B cell (primary cell): ENCODE results near the gene MTHFD2L. TPM values are rescaled to one million over a fixed set of nuclear protein-coding genes. Genes with fewer than 3 reads are reported as not detected.

Source experiments
- ATAC-seq: fragments of 200-7000 bp; cut with Tn5 transposase; one replicate; pipeline ENCODE4 v1.10.0; 2021; ENCODE audit warnings: low read depth, mild to moderate bottlenecking, moderate number of reproducible peaks, moderate library complexity
- CTCF ChIA-PET: fragments of 350-600 bp; sonication (Branson Sonifier 250); formaldehyde crosslinking; loops from one replicate; lab custom pipeline; 2021; ENCODE audit warnings: antibody characterized with exemption, inconsistent platforms; lab: Charles Lee
- POLR2A ChIA-PET: fragments of 350-600 bp; sonication (Branson Sonifier 250); formaldehyde crosslinking; loops from one replicate; lab custom pipeline; 2021; ENCODE audit warnings: antibody characterized with exemption; lab: Charles Lee
- DNase-seq: peaks from one replicate; pipeline ENCODE4 v3.0.0; 2013
- H2AFZ ChIP-seq: 2 replicates; pipeline ENCODE4 v1.6.1; 2012; ENCODE audit warnings: mild to moderate bottlenecking, low read depth, low read length; ENCODE audit not compliant: insufficient read depth, poor library complexity, severe bottlenecking
- H3K27ac ChIP-seq, 2 donors: 1 replicate in 1 of 2; 2 replicates in 1 of 2; pipeline ENCODE4 v1.5.1; 2012 to 2013; ENCODE audit warnings: low read length in 2 of 2, mild to moderate bottlenecking in 2 of 2, moderate library complexity in 1 of 2
- H3K27me3 ChIP-seq, 4 experiments: fragments of 200-600 bp in 1 of 4; sonication (generic) in 1 of 4; replicated peaks in 1 of 4; 1 replicate in 2 of 4; 2 replicates in 2 of 4; pipeline versions ENCODE4 v1.6.1 to v1.7.0; 2013 to 2016; ENCODE audit warnings: low read length in 3 of 4, mild to moderate bottlenecking in 2 of 4, mixed read lengths in 1 of 4, moderate library complexity in 1 of 4; ENCODE audit not compliant: insufficient read depth in 4 of 4, control insufficient read depth in 3 of 4; ENCODE audit errors: control extremely low read depth in 1 of 4
- H3K36me3 ChIP-seq, 2 experiments: replicated peaks in 1 of 2; 1 replicate in 1 of 2; 2 replicates in 1 of 2; pipeline versions ENCODE4 v1.6.1 to v1.7.1; 2013; ENCODE audit warnings: low read length in 1 of 2; ENCODE audit not compliant: insufficient read depth in 2 of 2, control insufficient read depth in 1 of 2; ENCODE audit errors: control extremely low read depth in 1 of 2, extremely low read depth in 1 of 2
- H3K4me1 ChIP-seq, 2 donors: fragments of 200-600 bp in 1 of 2; sonication (generic) in 1 of 2; 1 replicate in 1 of 2; 2 replicates in 1 of 2; pipeline versions ENCODE4 v1.5.1 to v1.6.1; 2013 to 2017; ENCODE audit warnings: low read length in 2 of 2; ENCODE audit not compliant: control insufficient read depth in 2 of 2, insufficient read depth in 2 of 2
- H3K4me2 ChIP-seq: replicated peaks from 2 replicates; pipeline ENCODE3; 2012; ENCODE audit warnings: mild to moderate bottlenecking, low read depth, low read length; ENCODE audit not compliant: poor library complexity, severe bottlenecking
- H3K4me3 ChIP-seq, 5 experiments: fragments of 200-600 bp in 1 of 5; sonication (generic) in 1 of 5; 1 replicate in 3 of 5; 2 replicates in 2 of 5; pipeline versions ENCODE4 v1.5.1 to v1.7.0; 2011 to 2016; ENCODE audit warnings: low read length in 4 of 5, mild to moderate bottlenecking in 4 of 5, low read depth in 2 of 5, control low read depth in 1 of 5, moderate library complexity in 1 of 5; ENCODE audit not compliant: insufficient read depth in 1 of 5; ENCODE audit errors: control extremely low read depth in 1 of 5, extremely low read depth in 1 of 5
- H3K79me2 ChIP-seq: fragments of 200-600 bp; sonication (generic); one replicate; pipeline ENCODE4 v1.6.0; 2016; ENCODE audit warnings: low read length; ENCODE audit not compliant: control insufficient read depth, insufficient read depth
- H3K9ac ChIP-seq: fragments of 200-600 bp; sonication (generic); 2 replicates; pipeline ENCODE4 v1.6.1; 2017; ENCODE audit warnings: mild to moderate bottlenecking, low read length, moderate library complexity
- H3K9me3 ChIP-seq, 3 donors: one replicate each; pipeline versions ENCODE4 v1.6.1 to v1.7.1; 2013; ENCODE audit warnings: low read length in 2 of 3; ENCODE audit not compliant: control insufficient read depth in 2 of 3, insufficient read depth in 1 of 3; ENCODE audit errors: control extremely low read depth in 1 of 3
- H4K20me1 ChIP-seq: 2 replicates; pipeline ENCODE4 v1.6.0; 2012; ENCODE audit warnings: mild to moderate bottlenecking, low read length; ENCODE audit not compliant: insufficient read depth, control insufficient read depth, poor library complexity, severe bottlenecking
- H3K27ac Mint-ChIP-seq: one replicate; pipeline ENCODE4 v1.8.0; 2021; ENCODE audit warnings: mixed read lengths
- H3K27me3 Mint-ChIP-seq: one replicate; pipeline ENCODE4 v1.8.0; 2021; ENCODE audit warnings: mixed read lengths
- H3K4me1 Mint-ChIP-seq: one replicate; pipeline ENCODE4 v1.8.0; 2021; ENCODE audit warnings: mixed read lengths
- H3K4me3 Mint-ChIP-seq: one replicate; pipeline ENCODE4 v1.8.0; 2021; ENCODE audit warnings: mixed read lengths
- H3K9me3 Mint-ChIP-seq: one replicate; pipeline ENCODE4 v1.8.0; 2022; ENCODE audit warnings: mixed read lengths; ENCODE audit not compliant: insufficient read depth
- CTCF ChIP-seq: fragments of 200-600 bp; IDR thresholded peaks from one replicate; pipeline ENCODE4 v1.8.0; 2022; ENCODE audit warnings: antibody characterized with exemption, mild to moderate bottlenecking
- EZH2 ChIP-seq: IDR thresholded peaks from 2 replicates; pipeline ENCODE4 v1.6.1; 2012; ENCODE audit warnings: borderline replicate concordance, low read depth, mild to moderate bottlenecking, moderate library complexity, low read length; ENCODE audit not compliant: insufficient read depth, poor library complexity, severe bottlenecking
- WGBS: methylation state at CpG from one replicate; pipeline ENCODE4 v1.1.5; 2013; ENCODE audit warnings: missing lambda C conversion rate; ENCODE audit not compliant: insufficient coverage; 5-methylcytosine and 5-hydroxymethylcytosine counted together
- intact Hi-C: fragments of 100-400 bp; cut with micrococcal nuclease; formaldehyde crosslinking; loops from one replicate; pipeline ENCODE4 v1.10.0; 2022
- polyA plus RNA-seq: library from polyadenylated mRNA; depleted of rRNA; stranded (reverse); fragments of >200 nt; gene quantifications from 2 replicates; pipeline ENCODE4 v1.2.3, GENCODE V29; 2012
- total RNA-seq, 2 donors: library from RNA; stranded (reverse); fragments of 120-200 nt in 1 of 2; gene quantifications; 1 replicate in 1 of 2; 2 replicates in 1 of 2; pipeline versions ENCODE4 v1.2.3 to v1.2.4, GENCODE V29; 2013 to 2022

Gene MTHFD2L
- total and polyA plus RNA-seq, 2 donors (not counting 1 experiment from before 2014, with no cell fraction given): 5.5 to 12.6 TPM

- DNase-seq (no peak), ATAC-seq (no peak)
- no peak overlapping the region for H3K9ac ChIP-seq
- H3K9me3 ChIP-seq: no peaks in the 10 kb centered on the region
- ChIA-PET POLR2A (no interaction called here), CTCF (interaction anchor here (1.4 kb wide), 1 partner anchor 21 kb away, joined by 3 read pairs; no protein-coding TSS in a partner anchor)
- no peaks in the 10 kb centered on the region for H3K27me3 ChIP-seq
- no peak overlapping the region for H3K27ac Mint-ChIP-seq
- no peak for TF ChIP-seq EZH2
- no peak for TF ChIP-seq CTCF
- H2AFZ ChIP-seq: no peak overlapping the region
- H4K20me1 ChIP-seq: no peaks in the 10 kb centered on the region
- H3K27ac ChIP-seq: no peak overlapping the region
- peaks cover 20 to 21% of the 10 kb centered on the region in 2 donors for H3K4me1 ChIP-seq
- H3K79me2 ChIP-seq: no peaks in the 10 kb centered on the region
- H3K9me3 Mint-ChIP-seq: no peaks in the 10 kb centered on the region
- 84% methylated on average over 2 of the region's 3 CpGs for WGBS
- peaks cover 0 to 3% of the 10 kb centered on the region in 2 experiments for H3K36me3 ChIP-seq
- H3K4me2 ChIP-seq: no peak overlapping the region
- no peak overlapping the region for H3K4me3 Mint-ChIP-seq
- H3K27me3 Mint-ChIP-seq: no peaks in the 10 kb centered on the region
- no peak overlapping the region for H3K4me3 ChIP-seq
- intact Hi-C loops: no loop called here
- peaks cover 25% of the 10 kb centered on the region for H3K4me1 Mint-ChIP-seq
Measured at GRCh38 chr4:74203467-74203866, 45.5 kb downstream of the MTHFD2L start.

- intact Hi-C loops: no loop called here
Measured at GRCh38 chr4:74205046-74205445, 47.1 kb downstream of the MTHFD2L start.

More at GRCh38 chr4:74205046-74205445, 47.1 kb downstream of the MTHFD2L start:
- no peaks in the 10 kb centered on the region for H4K20me1 ChIP-seq
- H3K27me3 ChIP-seq: no peaks in the 10 kb centered on the region
- no peaks in the 10 kb centered on the region for H3K79me2 ChIP-seq
- no peak overlapping the region for H3K4me3 ChIP-seq
- H3K9ac ChIP-seq: no peak overlapping the region
- peaks cover 20 to 21% of the 10 kb centered on the region in 2 donors for H3K4me1 ChIP-seq
- WGBS: no CpG with 5 or more reads among the region's 4 CpGs
- peak overlapping the region; percentile 84 for H3K4me3 Mint-ChIP-seq
- H2AFZ ChIP-seq: peak overlapping the region; percentile 86
- CTCF ChIA-PET: interaction anchor here (0.8 to 1.8 kb wide), 2 partner anchors 23 to 47 kb away, joined by 3 to 9 read pairs; partner anchors contain the start of gene MTHFD2L
- peaks cover 0 to 3% of the 10 kb centered on the region in 2 experiments for H3K36me3 ChIP-seq
- peaks cover 25% of the 10 kb centered on the region for H3K4me1 Mint-ChIP-seq
- peak overlapping the region in 1 of 2 donors; percentile 96 for H3K27ac ChIP-seq
- DNase-seq: no peak
- H3K9me3 ChIP-seq: no peaks in the 10 kb centered on the region
- no peak overlapping the region for H3K4me2 ChIP-seq
- TF ChIP-seq CTCF (no peak), EZH2 (no peak)
- H3K27ac Mint-ChIP-seq: peak overlapping the region; percentile 96
- ATAC-seq: no peak
- POLR2A ChIA-PET: no interaction called here
- H3K9me3 Mint-ChIP-seq: peaks cover 3% of the 10 kb centered on the region
- no peaks in the 10 kb centered on the region for H3K27me3 Mint-ChIP-seq
